Measurements from ENCODE around the gene MRPS27.
A peak's percentile ranks its signal among the peaks of the same experiment; 100 is the strongest.

The MRPS27 gene

GRCh38 chr5:72255670-72256069, 64.4 kb downstream of the MRPS27 start:
- no peak for DNase-seq

- no peak for DNase-seq
Observed at GRCh38 chr5:72255237-72255636, 64.8 kb downstream of the MRPS27 start.

DNA sequence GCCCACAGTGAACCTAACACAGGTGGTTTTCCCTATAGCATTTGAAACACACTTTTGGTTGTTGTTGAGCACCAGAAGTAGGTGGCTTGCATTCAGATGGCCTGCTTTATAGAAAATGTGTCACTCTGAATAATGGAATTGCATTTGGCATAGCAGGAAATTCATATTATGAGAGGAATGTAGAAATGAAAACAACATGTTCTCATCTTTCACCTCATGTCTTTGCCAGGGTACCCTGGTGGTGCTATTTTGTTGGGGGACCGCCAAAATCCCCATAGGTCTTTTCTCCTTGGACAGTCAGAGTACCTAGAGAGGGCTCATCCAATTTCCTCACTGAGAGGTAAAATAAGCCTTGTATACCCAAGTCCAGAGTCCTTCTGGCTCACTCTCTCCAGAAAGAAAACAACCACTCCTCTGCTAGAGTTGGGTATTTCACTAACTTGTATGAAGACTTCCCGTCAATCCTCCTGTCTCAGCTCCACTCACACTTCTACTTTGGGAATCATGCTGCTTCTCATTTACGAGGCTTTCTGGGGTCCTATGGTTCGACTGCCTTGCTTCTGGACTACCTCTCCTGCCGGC, 67.4 kb downstream of the MRPS27 start:
- no peak for DNase-seq

GRCh38 chr5:72252008-72252407, 68.0 kb downstream of the MRPS27 start:
- no peak for DNase-seq

DNA sequence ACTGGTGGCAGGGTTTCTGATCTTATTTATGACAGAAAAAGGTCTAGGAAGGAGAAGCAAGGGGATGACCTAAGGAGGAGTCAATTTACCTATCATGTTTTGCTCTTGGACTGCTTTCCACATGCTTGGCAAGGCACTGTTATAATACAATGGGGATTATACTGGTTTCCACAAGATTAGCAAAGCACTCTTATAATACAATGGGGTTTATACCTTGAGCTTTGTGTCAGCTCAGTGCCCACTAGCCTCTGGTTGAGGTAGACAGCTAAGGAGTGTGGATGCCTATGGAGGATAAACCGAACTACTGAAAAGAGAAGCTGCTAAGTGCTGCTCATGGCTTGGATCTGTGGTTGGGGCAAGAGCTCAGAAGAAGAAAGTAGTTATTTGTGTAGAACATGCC, 68.7 kb downstream of the MRPS27 start:
- no peak for DNase-seq

- DNase-seq = no peak
Observed at GRCh38 chr5:72248410-72248981, 71.5 kb downstream of the MRPS27 start.

DNA sequence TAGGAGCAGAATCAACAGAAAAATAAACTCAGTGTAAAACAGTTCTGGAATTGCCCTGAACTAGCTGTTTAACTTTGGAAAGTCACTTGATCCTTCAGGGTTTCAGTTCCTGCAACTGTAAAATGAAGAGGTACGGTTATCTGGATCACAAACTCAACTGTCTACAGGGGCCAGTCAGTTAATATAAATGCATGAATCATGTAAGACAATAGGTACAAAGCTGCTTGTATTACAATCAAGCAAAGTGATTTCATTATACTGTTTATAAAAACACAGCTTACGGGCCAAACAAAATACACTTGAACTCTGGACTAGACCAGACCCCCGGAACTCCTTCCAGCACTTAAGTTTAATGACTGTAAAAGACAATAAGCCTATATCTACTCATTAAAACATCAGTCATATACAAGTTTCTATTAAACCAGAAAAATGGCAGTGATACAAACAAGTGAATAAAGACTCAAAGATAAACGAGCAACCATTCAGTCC, 73.0 kb downstream of the MRPS27 start:
- DNase-seq = no peak

GRCh38 chr5:72245951-72246532, 74.0 kb downstream of the MRPS27 start:
- DNase-seq = no peak

DNA sequence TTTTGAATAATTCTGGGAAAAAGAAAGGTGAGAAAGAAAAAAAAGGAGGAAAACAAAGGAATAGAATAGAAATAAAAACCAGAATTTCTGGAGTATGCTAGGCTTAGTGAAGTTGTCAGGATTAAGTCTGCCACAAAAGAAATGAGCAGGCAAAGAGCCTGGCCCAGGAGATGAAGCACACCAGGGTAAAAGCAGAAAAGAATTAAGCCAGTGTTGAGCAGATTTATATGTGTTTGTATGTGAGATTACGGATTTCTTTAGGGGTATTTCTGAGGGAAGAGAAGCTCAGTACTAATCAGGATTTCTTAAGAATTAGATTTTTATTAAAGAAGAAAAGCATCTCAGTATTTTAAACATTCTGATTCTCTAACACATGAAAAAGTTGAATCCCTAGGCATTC, 74.5 kb downstream of the MRPS27 start:
- DNase-seq = no peak

- peak; percentile 40 for DNase-seq
Observed at GRCh38 chr5:72244862-72245371, 75.1 kb downstream of the MRPS27 start.

GRCh38 chr5:72243706-72244105, 76.3 kb downstream of the MRPS27 start:
- DNase-seq = no peak

GRCh38 chr5:72242796-72243475, 77.1 kb downstream of the MRPS27 start:
- no peak for DNase-seq

DNA sequence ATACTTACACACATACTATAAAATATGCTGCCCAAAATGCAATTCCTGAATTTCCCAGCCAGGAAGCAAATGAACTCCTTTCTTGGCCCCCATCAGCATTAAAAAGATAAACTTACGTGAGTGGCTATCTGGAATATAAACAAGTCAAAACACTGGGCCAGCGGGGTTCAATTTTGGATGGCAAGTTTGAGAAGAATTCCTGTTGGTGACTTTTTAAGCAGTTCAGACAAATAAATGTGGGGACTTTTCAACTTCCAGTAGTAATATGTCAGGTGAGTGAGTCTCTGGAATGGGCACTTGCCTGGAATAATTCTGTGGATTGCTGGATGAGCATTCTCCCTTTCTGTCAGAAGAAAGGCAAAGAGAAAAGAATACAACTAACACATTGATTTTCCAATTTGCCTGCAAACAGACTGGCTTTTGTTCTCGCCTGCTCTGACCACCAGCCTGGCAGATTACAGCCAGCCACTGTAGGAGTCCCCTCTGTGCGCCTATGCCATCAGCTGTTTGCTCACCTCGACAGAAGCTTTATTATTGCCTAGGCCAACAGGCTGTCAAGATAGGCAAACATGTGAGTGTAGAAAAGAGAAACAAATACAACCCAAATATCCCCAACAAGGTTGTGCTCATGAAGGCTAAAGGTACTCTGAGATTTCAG, 78.6 kb downstream of the MRPS27 start:
- no peak for DNase-seq

GRCh38 chr5:72238712-72239445, 81.2 kb downstream of the MRPS27 start:
- DNase-seq = no peak

- no peak for DNase-seq
Observed at GRCh38 chr5:72237879-72238278, 82.2 kb downstream of the MRPS27 start.

GRCh38 chr5:72237415-72237814, 82.6 kb downstream of the MRPS27 start:
- no peak for DNase-seq

DNA sequence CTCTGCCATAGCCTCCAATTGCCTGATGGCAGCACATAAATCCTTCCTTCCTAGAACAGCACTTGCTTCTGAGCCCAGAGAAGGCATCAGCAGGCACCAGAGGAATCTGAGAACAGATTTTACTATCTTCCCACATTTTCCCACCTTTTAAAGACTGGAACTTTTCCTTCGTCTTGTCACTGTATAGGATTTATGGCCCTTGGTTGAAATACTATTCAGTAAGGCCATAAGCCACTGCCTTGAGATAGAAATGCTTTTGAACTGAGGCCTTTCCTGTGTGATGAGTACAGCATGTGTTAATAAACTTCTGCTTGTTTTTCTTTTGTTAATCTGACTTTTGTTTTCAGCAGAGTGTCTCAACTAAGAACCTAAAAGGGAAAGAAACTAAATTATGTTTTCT, 84.3 kb downstream of the MRPS27 start:
- no peak for DNase-seq

GRCh38 chr5:72234868-72235267, 85.2 kb downstream of the MRPS27 start:
- DNase-seq = no peak

- no peak for DNase-seq
Observed at GRCh38 chr5:72234265-72234700, 85.8 kb downstream of the MRPS27 start.

- no peak for DNase-seq
Observed at GRCh38 chr5:72233835-72234234, 86.2 kb downstream of the MRPS27 start.

GRCh38 chr5:72232838-72233237, 87.2 kb downstream of the MRPS27 start:
- DNase-seq = no peak

DNA sequence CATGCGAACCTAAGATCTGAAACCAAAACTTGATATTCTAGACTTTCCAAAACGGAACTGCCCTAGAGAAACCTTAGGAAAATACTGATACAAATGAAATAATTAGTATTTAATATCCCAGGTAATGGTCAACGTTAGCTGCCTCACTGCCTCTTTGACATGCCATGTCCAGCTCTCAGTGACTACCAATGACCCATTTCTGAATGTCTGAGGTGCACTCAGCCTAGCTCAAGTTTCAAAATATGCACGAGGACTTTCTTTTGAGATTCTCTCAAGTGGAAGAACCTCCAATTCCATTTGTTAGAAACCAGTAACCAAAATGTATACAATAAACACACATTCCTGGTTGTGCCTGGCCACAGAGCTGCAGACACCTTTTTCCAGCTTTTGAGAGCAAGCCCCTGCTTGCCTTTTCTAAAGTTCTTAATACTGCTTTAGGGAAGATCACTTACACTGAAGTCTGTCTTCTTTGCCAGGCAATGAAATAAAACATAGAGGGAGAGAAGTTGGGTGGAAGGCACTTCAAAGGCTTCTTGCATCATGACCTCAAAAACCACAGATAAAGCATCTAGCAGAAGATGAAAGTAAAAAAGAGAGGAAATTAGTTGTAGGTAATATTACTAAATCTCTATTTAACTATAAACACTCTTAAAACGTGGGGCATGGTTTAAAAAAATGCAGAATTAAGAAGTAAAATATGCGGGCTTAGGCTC, 87.9 kb downstream of the MRPS27 start:
- DNase-seq = no peak

Data from NCI-H524 treated with DMSO at 0.1 percent for 48 hours (cell line).